Neural progenitor cell (in vitro differentiated cells): ENCODE results near the gene PTK6. TPM values are rescaled to one million over a fixed set of nuclear protein-coding genes. Genes with fewer than 3 reads are reported as not detected.

ENCODE experiments used
- DNase-seq: peaks from one replicate; pipeline ENCODE4 v3.0.0-alpha.2; 2016; ENCODE audit warnings: low spot score
- H2AFZ ChIP-seq: fragments of 200-600 bp; sonication (generic); replicated peaks from 2 replicates; pipeline ENCODE4 v1.6.1; 2016; ENCODE audit warnings: antibody characterized with exemption
- H3F3A ChIP-seq: fragments of 200-600 bp; sonication (generic); 2 replicates; pipeline ENCODE4 v1.6.1; 2016; ENCODE audit warnings: antibody characterized with exemption, low read depth
- H3K27ac ChIP-seq: fragments of 200-600 bp; sonication (generic); 2 replicates; pipeline ENCODE4 v1.5.1; 2016; ENCODE audit warnings: mild to moderate bottlenecking
- H3K27me3 ChIP-seq: fragments of 200-600 bp; sonication (generic); 2 replicates; pipeline ENCODE4 v1.6.1; 2016; ENCODE audit warnings: mild to moderate bottlenecking, moderate library complexity
- H3K36me3 ChIP-seq: fragments of 200-600 bp; sonication (generic); 2 replicates; pipeline ENCODE4 v1.5.1; 2016
- H3K4me1 ChIP-seq: fragments of 200-600 bp; sonication (generic); 2 replicates; pipeline ENCODE4 v1.6.1; 2016; ENCODE audit warnings: mixed run types
- H3K4me2 ChIP-seq: fragments of 200-600 bp; sonication (generic); 2 replicates; pipeline ENCODE4 v1.6.1; 2016
- H3K4me3 ChIP-seq: fragments of 200-600 bp; sonication (generic); 2 replicates; pipeline ENCODE4 v1.5.1; 2016
- H3K79me2 ChIP-seq: fragments of 200-600 bp; sonication (generic); 2 replicates; pipeline ENCODE4 v1.6.1; 2016; ENCODE audit warnings: low read depth
- H3K9ac ChIP-seq: fragments of 200-600 bp; sonication (generic); 2 replicates; pipeline ENCODE4 v1.6.1; 2016
- H3K9me3 ChIP-seq: fragments of 200-600 bp; sonication (generic); 2 replicates; pipeline ENCODE4 v1.5.1; 2016; ENCODE audit warnings: low read depth
- H4K20me1 ChIP-seq: fragments of 200-600 bp; sonication (generic); 2 replicates; pipeline ENCODE4 v1.6.1; 2016; ENCODE audit warnings: low read depth
- H3K27ac Mint-ChIP-seq: 3 replicates; pipeline ENCODE4 v1.8.0; 2021; ENCODE audit warnings: mixed read lengths
- H3K27me3 Mint-ChIP-seq: 2 replicates; pipeline ENCODE4 v1.8.0; 2022; ENCODE audit warnings: low read depth, mild to moderate bottlenecking, inconsistent platforms, moderate library complexity, mixed read lengths; ENCODE audit not compliant: insufficient read depth
- H3K36me3 Mint-ChIP-seq: 3 replicates; pipeline ENCODE4 v1.8.0; 2021; ENCODE audit warnings: mixed read lengths
- H3K4me1 Mint-ChIP-seq: 3 replicates; pipeline ENCODE4 v1.8.0; 2021; ENCODE audit warnings: mixed read lengths
- H3K4me3 Mint-ChIP-seq: 3 replicates; pipeline ENCODE4 v1.8.0; 2021; ENCODE audit warnings: mild to moderate bottlenecking, moderate library complexity, mixed read lengths
- H3K9me3 Mint-ChIP-seq: 3 replicates; pipeline ENCODE4 v1.8.0; 2020; ENCODE audit warnings: mixed read lengths
- EZH2 ChIP-seq: fragments of 200-600 bp; sonication (generic); IDR thresholded peaks from 2 replicates; pipeline ENCODE4 v1.6.1; 2017; ENCODE audit warnings: antibody characterized with exemption, mild to moderate bottlenecking, moderate library complexity
- EZH2phosphoT487 ChIP-seq: fragments of 200-600 bp; sonication (generic); IDR thresholded peaks from 2 replicates; pipeline ENCODE4 v1.6.1; 2017; ENCODE audit warnings: antibody characterized with exemption
- total RNA-seq: library from RNA; depleted of rRNA; stranded (reverse); fragments of >200 nt; gene quantifications from 2 replicates; pipeline ENCODE4 v1.2.3, GENCODE V29; 2015; ENCODE audit warnings: low replicate concordance
- TF ChIP-seq, protein P1 (sequence below): fragments of 200-600 bp; sonication (generic); IDR thresholded peaks from 2 replicates; pipeline ENCODE4 v1.5.1; 2017; ENCODE audit warnings: antibody characterized with exemption, mild to moderate bottlenecking

Gene PTK6
- total RNA-seq, 1 donor from 2014 or later: not detected

- Histone ChIP-seq H3K9ac (no peak overlapping the region), H2AFZ (no peak overlapping the region), H3K27ac (no peak overlapping the region), H3K4me3 (peak overlapping the region; percentile 50), H4K20me1 (peaks cover 18% of the 10 kb centered on the region), H3F3A (no peaks in the 10 kb centered on the region), H3K36me3 (no peaks in the 10 kb centered on the region), H3K79me2 (no peaks in the 10 kb centered on the region), H3K9me3 (no peaks in the 10 kb centered on the region), H3K27me3 (peaks cover 68% of the 10 kb centered on the region), H3K4me2 (peak overlapping the region; percentile 88), H3K4me1 (peaks cover 7% of the 10 kb centered on the region)
- no peak overlapping the region for H3K4me3 Mint-ChIP-seq
- H3K27ac Mint-ChIP-seq: no peak overlapping the region
- DNase-seq: peak; percentile 70
- peaks cover 24% of the 10 kb centered on the region for H3K27me3 Mint-ChIP-seq
- H3K9me3 Mint-ChIP-seq: peaks cover 10% of the 10 kb centered on the region
- peaks cover 6% of the 10 kb centered on the region for H3K4me1 Mint-ChIP-seq
- TF ChIP-seq EZH2 (peak; percentile 70), EZH2phosphoT487 (peak; percentile 47)
- TF ChIP-seq, protein P1, sequence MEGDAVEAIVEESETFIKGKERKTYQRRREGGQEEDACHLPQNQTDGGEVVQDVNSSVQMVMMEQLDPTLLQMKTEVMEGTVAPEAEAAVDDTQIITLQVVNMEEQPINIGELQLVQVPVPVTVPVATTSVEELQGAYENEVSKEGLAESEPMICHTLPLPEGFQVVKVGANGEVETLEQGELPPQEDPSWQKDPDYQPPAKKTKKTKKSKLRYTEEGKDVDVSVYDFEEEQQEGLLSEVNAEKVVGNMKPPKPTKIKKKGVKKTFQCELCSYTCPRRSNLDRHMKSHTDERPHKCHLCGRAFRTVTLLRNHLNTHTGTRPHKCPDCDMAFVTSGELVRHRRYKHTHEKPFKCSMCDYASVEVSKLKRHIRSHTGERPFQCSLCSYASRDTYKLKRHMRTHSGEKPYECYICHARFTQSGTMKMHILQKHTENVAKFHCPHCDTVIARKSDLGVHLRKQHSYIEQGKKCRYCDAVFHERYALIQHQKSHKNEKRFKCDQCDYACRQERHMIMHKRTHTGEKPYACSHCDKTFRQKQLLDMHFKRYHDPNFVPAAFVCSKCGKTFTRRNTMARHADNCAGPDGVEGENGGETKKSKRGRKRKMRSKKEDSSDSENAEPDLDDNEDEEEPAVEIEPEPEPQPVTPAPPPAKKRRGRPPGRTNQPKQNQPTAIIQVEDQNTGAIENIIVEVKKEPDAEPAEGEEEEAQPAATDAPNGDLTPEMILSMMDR: peak; percentile 11
- peaks cover 3% of the 10 kb centered on the region for H3K36me3 Mint-ChIP-seq
Observed at GRCh38 chr20:63488315-63489251, 48.6 kb downstream of the PTK6 start.

GRCh38 chr20:63487781-63488241 is 49.4 kb downstream of the PTK6 start:
- Histone ChIP-seq H3F3A (no peaks in the 10 kb centered on the region), H3K4me3 (peak overlapping the region; percentile 30), H3K4me1 (peaks cover 7% of the 10 kb centered on the region), H3K79me2 (no peaks in the 10 kb centered on the region), H3K4me2 (peak overlapping the region; percentile 88), H2AFZ (no peak overlapping the region), H4K20me1 (peaks cover 18% of the 10 kb centered on the region), H3K9ac (no peak overlapping the region), H3K9me3 (no peaks in the 10 kb centered on the region), H3K27me3 (peaks cover 68% of the 10 kb centered on the region), H3K36me3 (no peaks in the 10 kb centered on the region), H3K27ac (no peak overlapping the region)
- H3K27me3 Mint-ChIP-seq: peaks cover 24% of the 10 kb centered on the region
- no peak overlapping the region for H3K4me3 Mint-ChIP-seq
- no peak for TF ChIP-seq EZH2phosphoT487
- peak; percentile 77 for TF ChIP-seq EZH2
- TF ChIP-seq, protein P1: no peak
- no peak overlapping the region for H3K27ac Mint-ChIP-seq
- peaks cover 3% of the 10 kb centered on the region for H3K36me3 Mint-ChIP-seq
- H3K4me1 Mint-ChIP-seq: peaks cover 8% of the 10 kb centered on the region
- peaks cover 10% of the 10 kb centered on the region for H3K9me3 Mint-ChIP-seq
- no peak for DNase-seq

DNA sequence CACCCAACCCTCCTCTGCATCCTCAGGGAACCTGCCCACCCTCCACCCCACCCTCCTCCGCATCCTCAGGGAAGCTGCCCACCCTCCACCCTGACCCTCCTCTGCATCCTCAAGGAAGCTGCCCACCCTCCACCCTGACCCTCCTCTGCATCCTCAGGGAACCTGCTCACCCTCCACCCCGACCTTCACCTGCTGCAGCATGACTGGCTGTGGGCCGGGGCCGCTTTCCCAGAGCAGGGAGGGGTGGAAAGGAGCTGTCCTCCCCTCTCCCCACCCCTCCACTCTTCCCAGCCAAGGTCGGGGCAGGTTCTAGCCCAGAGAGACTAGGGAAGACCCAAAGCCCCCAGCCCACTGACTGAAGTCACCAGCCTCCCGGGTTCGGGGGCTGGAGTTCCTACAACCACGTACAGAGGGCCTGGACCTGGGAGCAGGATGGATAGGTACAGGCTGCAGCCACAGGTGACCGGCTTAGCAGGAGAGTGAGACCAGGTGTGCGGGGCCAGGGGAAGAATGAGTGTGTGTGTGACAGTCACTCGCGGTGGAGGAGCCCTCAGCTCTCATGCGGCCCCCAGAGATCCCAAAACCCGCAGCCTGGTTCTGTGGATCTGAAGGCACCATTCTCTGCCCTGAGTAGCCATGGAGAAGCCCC is 49.9 kb downstream of the PTK6 start:
- no peak overlapping the region for H3K4me3 ChIP-seq
- no peak overlapping the region for H3K9ac ChIP-seq
- H4K20me1 ChIP-seq: peaks cover 18% of the 10 kb centered on the region
- Mint-ChIP-seq H3K4me3 (no peak overlapping the region), H3K4me1 (peaks cover 13% of the 10 kb centered on the region), H3K27ac (no peak overlapping the region), H3K36me3 (peaks cover 2% of the 10 kb centered on the region), H3K9me3 (peaks cover 8% of the 10 kb centered on the region), H3K27me3 (peaks cover 22% of the 10 kb centered on the region)
- TF ChIP-seq, protein P1: no peak
- TF ChIP-seq EZH2 (no peak), EZH2phosphoT487 (no peak)
- no peak for DNase-seq
- H3K79me2 ChIP-seq: no peaks in the 10 kb centered on the region
- no peak overlapping the region for H2AFZ ChIP-seq
- H3K27ac ChIP-seq: no peak overlapping the region
- H3K4me1 ChIP-seq: peaks cover 8% of the 10 kb centered on the region
- no peaks in the 10 kb centered on the region for H3K9me3 ChIP-seq
- no peaks in the 10 kb centered on the region for H3F3A ChIP-seq
- H3K36me3 ChIP-seq: no peaks in the 10 kb centered on the region
- peak overlapping the region; percentile 88 for H3K4me2 ChIP-seq
- H3K27me3 ChIP-seq: peaks cover 68% of the 10 kb centered on the region
